HTR-8/SVneo (cell line): ENCODE measurements around the gene DUOX1.
"Not testable (repeated sequence)": the region's sequence is repeated elsewhere in the genome, so short reads cannot be mapped to it uniquely, and the experiment has no call there.

ENCODE experiments used
- DNase-seq: peaks from one replicate; pipeline ENCODE4 v3.0.0; 2011; ENCODE audit warnings: low spot score, mixed read lengths; ENCODE audit not compliant: insufficient read length
- FAIRE-seq: peaks from 2 replicates; lab custom pipeline; 2011; peaks lifted over from hg19 to GRCh38; lab: Jason Lieb, UNC

The DUOX1 gene

DNA sequence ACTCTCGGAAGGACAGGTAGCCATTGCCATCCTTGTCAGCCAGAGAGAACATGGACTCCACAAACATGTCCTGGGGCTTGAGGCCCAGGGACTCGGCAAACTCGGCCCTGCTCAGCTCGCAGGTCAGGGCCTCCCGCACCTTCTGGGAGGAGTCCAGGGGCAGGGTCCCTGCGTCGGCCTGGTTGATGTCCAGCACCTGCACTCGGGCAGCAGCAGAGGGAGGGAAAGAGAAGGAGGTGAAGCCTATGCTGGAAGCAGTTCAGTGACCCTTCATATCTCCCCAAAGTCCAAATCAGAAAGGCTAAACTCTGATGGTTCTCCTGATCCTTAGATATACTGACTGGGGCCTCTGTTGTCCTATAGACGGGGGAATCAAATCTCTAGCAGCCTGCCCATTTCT is 25.6 kb upstream of the DUOX1 start:
- not testable (repeated sequence) for FAIRE-seq, DNase-seq

DNA sequence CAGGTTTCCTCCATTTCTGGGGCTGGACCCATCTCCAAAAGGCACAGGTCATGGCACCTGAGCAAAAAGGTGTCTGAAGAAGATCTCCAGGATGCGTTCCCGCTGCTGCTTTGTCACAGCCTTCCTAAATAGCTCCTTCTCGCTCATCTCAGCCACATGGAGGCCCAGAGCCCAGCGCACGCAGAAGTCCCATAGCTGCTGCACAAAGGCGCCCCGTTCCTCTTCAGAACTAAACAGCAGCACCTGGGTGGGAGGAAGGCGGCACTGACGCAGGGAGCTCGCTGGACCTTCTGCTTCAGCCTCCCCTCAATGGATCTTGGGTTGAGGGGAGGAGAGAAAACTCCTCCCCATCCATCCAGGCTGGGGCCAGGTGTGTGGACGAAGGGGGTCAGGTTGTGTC is 24.2 kb upstream of the DUOX1 start:
- DNase-seq (no peak), FAIRE-seq (no peak)

DNA sequence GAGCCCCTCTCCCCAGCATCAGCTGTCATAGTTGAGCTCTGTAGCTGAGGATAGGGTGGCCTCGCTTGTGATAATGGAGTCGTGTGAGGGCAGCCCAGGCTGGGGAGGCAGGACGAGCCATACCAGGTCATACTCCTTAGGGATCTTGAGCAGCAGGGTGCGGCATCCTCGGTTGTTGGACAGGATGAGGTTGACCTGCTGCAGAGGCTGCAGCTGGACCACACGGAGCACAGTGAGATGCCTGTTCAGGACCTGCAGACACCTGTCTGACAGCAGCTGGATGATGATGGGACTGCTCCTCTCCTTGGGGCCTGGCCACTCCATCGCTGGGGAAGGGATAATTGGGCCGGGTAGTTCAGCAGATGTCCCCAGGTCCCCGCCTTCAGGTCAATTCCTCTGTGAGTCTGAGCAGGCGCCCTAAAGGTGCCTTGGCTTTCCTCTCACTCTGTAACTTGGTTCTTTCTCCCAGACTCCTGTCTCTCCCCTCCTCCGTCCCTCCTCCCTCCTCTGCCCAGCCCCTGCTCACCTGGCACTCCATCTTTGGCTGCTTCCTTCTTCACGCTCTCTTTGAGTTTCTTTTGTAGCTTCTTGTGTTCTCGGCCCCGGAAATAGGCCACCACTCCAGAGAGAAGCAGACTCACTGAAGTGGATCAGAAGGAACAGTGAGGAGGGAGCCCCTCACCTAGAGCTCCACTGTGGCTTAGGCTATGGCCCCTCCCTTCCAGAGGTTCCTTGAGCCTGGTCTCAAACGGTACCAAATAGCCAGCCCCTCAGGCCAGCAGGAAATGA is 23.6 kb upstream of the DUOX1 start:
- no peak for DNase-seq
- no peak for FAIRE-seq

DNA sequence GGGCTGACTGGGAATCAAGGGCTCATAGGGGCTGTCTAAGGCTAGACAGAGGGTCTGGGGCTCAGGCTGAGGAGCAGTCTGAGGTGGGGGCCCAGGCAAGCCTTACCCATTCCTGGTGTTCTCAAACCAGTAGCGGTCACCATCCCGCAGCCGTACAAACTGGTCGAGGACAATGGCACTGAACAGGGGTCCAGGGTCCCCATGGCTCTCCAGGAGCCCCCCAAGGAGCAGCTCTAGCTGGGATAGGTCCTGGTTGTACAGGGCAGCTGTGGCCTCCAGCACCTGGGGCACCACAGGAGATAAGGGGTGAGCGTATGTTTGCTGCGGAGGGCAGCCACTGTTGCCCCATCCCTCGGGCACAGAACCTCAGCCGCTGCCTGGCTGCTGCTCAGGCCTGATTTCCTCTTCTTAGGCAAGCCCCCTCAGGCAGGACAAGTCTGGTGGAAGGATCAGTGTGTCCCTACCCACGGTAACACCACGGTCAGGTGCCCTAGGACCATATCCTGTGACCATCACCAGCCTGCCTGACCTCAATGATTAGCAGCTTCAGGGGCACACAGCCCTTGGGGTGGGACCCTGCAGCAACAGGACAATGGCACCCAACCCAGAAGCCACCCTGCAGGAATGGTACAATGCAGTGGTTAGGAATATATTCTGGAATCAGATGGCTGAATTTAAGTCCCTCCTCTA is 21.7 kb upstream of the DUOX1 start:
- FAIRE-seq: no peak
- no peak for DNase-seq

DNA sequence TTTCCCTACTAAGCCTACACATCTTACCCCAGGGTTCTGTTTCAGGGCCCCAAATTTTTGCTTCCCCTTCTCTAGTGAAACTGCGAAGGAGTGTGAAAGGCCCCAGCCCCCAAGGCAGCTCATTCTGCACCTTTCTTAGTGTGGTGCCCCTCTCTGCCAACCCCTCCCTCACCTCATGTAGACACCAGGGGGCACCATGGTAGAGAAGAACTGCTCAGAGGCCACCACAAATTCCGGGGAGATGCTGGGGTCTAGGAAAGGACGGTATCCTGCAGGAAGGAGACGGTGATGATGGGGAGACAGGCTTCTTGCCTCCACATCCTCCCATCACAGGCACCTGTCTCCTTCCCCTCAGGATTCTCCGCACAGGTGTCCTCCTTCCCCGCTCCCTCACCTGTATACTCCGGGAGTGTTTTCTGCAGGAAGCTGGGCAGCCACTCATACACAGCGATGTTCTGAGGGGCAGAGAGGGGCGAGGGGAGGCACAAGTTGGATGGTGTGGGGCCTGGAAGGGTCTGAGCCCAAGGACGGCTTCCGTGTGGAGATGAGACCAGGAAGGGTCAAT is 19.5 kb upstream of the DUOX1 start:
- no peak for DNase-seq
- no peak for FAIRE-seq

DNA sequence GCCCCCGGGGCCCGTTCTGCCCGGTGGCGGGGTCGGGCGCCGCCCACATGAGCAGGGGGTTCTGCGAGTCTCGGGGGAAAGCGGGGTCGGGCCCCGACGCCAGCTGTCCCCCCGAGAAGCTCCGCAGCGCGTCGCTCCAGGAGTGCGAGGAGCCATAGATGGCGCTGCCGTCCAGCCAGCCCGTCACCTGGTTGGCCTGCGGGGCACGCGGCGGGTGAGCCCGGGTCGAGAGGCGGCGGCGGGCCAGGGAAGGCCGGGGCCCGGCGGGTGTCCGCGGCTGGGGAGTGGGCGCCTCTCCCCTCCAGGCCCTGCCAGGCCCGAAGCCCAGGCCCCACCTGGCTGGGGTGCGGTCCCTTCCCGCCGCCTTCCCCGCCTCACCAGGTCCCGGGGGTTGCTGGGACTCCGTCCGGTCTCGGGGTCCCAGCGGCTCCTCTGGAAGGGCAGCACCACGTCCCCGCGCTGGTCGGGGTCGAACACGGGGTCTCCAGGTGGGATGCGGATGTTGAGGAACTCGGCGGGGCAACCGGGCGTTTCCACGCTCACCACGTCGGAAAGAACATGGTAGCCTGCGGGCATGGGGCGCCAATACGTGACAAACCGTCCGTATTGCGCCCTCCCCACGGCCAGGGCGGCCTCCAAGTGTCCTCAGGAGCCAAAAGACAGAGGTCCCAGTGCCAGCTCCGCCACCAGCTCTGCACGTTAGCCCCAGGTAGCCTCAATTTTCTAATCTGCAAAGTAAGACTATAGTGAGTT is 18.2 kb upstream of the DUOX1 start:
- DNase-seq (no peak), FAIRE-seq (no peak)

DNA sequence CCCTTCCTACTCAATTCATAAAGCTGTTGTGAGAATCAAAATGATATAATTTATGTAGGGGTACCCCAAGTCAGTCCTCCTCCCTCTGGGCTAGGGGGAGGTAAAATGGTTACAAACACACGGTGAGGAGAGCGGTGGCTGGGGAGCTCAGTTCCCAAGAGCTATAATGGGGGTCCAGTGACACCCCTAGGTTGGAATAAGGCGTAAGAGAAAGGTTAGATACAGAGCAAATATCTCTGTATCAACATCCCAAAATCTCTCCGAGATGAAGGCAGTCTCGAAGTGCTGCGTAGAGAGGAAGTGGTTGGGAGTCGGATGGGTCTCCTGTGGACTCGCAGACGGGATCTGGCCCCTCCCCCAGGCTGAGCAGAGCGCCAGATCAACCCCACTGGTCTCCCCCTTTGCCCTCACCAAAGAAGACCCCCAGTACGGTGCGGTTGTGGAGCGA is 17.6 kb upstream of the DUOX1 start:
- FAIRE-seq (no peak), DNase-seq (no peak)

DNA sequence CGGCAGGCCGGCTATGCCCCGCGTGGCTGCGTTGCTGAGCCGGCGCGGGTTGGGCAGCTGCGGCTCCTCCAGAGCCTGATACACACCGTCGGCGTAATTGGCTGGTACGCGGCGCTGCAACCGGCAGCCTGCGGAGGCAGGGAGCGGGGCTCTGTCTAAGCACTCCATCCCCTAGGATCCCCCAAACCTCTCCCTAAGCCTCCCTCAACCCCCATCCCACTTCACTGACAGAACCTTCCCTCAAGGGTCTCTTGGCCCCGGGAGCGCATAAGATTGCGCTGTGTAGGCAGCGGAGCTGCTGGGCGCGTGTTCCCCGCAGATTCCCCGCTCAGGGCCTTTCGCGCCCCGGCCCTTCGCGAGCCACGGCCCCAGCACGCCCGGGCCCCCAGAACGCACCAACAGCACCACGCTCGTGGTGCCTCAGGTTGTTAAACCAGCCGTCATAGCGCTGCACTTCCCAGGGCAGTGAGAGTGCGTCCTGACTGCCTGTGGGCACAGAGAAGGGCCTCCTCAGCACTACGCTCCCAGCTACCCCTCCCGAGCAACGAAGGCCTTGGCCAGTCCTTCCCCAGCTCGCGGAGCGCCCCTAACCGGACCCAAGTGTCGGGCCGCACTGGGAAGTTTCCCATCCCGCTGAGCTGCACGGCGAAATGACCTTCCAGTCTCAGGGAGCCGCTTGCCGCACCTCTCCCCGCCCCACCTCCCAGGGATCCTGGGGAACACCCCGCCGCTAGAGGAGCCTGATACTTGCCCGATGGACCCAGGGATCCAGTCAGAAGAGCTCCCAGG is 17.0 kb upstream of the DUOX1 start:
- DNase-seq (no peak), FAIRE-seq (no peak)

DNA sequence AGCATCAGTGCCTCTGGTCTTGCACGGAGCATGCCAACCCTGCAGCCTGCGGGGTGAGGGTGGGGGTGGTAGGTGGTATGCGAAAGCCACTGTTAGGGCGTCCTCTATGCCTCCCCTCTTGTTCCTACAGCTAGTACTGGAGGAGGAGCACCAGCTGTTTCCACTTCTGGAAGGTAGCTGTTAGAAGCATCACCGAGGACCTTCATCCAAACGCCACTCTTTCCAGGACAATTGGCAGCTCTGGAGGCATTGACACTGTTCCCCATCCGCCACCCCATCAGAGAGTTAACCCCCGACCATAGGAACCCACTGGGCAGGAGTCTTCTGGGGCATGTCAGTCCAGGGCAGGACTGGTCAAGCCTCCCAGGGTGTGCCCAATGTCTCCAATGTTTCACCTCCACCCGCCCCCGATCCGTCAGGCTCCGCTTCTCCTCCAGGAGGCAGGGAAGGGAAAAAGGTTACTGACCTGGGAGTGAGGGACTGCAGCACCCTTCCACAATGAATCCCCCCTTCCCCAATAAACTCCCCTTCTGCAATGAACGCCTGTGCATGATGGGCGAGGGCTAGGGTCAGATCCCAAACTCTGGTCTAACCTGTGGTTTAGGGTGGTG is 16.3 kb upstream of the DUOX1 start:
- DNase-seq: no peak
- no peak for FAIRE-seq

DNA sequence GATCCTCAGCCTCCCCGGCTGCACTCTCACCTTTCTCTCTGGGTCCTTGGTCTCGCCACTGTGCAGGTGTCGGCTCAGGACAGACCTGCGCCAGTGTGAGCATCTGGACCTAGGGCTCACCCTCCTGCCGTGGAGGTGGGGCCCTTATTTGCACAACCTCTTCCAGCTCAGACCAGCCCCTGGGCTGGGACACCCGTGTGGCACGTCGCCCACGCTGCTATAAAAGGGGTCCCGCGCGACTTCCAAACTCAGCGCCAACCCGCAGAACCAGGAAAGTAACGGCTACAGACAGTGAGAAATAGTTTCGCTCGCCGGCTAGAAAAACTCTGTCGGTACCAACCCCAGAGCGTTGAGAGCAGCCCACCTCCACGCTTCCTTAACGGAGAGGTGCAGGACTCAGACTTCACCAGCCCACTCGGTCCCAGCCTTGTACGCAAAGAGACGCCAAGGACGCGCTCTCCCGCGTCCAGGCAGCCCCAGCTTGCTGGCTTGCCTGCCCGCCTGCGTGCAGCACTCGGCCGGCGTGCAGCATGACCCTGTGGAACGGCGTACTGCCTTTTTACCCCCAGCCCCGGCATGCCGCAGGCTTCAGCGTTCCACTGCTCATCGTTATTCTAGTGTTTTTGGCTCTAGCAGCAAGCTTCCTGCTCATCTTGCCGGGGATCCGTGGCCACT is 15.6 kb upstream of the DUOX1 start, which contains the start of the genes DUOX2 and DUOXA2:
TSS of gene DUOX2 (minus strand) at position 97 of the 675 bp plus-strand sequence. CDS start 761 bp downstream, outside the sequence.
TSS of gene DUOXA2 (plus strand) at position 251 of the 675 bp plus-strand sequence. CDS start at position 531, 280 bp downstream.
- DNase-seq (no peak), FAIRE-seq (no peak)

DNA sequence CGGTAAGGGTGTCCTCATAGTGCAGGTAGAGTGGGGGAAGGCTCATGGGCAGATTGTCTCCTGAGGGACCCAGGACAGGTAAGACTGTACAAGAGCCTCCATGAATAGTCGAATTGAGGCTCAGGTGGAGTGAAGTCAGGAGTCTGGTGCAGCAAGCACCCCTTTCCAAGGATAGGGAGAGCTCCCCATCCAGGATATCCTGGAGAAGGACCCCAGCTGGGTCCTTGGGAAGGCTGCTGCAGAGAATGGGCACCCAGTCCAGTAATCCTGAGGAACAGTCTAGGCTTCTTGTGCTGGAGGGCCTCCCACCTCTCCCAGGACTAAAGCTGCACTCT is 15.1 kb upstream of the DUOX1 start:
- DNase-seq: no peak
- no peak for FAIRE-seq

DNA sequence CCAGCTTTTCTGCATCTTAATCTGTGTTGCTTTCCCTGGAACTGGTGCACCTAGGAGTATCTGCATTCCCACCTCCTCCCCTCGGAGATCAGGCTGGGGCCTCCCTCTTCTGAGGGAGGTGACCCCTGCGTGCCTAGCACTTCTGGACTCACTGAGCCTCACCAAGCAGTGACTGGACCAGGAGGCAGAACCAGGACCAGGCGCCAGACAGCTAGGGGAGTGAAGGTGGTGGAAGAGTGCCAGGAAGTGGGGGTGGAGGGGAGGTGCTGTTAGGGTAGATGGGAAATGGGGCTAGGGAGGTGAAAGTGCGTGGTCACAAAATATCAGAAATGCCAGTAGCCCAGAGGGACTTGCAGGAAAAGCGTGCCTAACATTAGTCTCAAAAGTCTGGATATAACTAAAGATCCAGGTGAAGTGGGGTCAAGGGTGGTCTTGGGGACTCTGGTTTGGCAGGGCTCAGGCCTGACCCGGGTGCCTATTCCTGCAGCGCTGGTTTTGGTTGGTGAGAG is 14.4 kb upstream of the DUOX1 start:
- no peak for DNase-seq
- FAIRE-seq: no peak

DNA sequence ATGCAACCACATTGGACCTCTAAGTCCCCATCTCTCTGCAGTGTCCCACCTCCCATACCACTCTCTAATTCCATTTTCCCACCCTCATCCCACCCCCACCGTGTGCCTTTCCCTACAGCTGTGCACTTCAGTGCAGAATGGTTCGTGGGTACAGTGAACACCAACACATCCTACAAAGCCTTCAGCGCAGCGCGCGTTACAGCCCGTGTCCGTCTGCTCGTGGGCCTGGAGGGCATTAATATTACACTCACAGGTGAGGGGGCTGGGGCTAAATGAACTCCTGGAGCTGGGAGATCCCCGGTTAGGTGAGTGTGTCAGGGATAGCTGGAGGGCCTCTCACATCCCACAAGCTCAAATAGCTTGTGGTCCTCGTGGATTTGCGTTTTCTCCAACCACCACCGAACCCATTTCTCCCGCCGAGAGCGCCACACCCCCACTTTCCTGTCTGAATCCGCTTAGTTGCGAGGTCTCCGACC is 13.8 kb upstream of the DUOX1 start:
- DNase-seq (no peak), FAIRE-seq (no peak)

DNA sequence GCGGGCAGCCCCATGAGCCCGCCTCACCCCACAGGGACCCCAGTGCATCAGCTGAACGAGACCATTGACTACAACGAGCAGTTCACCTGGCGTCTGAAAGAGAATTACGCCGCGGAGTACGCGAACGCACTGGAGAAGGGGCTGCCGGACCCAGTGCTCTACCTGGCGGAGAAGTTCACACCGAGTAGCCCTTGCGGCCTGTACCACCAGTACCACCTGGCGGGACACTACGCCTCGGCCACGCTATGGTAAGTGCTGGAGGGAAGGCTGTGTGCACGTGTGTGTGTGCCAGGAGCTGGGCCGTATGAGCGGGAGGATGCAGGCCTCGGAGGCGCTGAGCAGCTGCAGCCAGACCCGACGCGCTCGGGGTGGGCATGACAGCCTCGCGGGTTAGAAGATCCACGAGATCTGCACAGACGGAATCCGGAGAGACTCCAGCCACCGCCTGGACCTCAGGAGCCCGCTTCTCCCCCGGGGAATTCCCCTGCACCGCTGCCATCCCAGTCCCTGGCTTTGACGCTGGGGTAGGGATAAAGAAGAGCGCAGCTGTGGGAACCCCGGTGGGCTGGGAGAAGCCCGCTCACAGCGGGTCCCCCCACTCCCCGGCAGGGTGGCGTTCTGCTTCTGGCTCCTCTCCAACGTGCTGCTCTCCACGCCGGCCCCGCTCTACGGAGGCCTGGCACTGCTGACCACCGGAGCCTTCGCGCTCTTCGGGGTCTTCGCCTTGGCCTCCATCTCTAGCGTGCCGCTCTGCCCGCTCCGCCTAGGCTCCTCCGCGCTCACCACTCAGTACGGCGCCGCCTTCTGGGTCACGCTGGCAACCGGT is 13.1 kb upstream of the DUOX1 start:
- no peak for FAIRE-seq
- DNase-seq: no peak

DNA sequence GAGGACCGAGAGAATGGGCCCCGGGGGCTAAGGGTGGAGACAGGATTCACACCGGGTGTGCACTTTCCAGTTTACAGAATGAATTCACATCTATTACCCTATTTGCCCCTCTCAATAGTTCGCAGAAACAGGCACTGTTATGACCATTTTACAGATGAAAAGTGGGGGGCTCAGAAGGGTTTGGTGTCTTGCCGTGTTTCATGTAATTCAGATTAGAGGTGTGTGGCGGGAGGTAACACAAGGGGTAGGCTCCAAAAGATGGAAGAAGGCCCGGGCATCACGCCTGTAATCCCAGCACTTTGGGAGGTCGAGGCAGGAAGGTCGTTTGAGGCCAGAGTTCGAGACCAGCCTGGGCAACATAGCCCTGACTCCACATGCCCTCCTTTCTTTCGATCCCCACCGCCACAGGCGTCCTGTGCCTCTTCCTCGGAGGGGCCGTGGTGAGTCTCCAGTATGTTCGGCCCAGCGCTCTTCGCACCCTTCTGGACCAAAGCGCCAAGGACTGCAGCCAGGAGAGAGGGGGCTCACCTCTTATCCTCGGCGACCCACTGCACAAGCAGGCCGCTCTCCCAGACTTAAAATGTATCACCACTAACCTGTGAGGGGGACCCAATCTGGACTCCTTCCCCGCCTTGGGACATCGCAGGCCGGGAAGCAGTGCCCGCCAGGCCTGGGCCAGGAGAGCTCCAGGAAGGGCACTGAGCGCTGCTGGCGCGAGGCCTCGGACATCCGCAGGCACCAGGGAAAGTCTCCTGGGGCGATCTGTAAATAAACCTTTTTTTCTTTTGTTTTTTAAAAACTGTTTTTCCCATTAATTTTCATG is 12.3 kb upstream of the DUOX1 start:
- FAIRE-seq (no peak), DNase-seq (no peak)

DNA sequence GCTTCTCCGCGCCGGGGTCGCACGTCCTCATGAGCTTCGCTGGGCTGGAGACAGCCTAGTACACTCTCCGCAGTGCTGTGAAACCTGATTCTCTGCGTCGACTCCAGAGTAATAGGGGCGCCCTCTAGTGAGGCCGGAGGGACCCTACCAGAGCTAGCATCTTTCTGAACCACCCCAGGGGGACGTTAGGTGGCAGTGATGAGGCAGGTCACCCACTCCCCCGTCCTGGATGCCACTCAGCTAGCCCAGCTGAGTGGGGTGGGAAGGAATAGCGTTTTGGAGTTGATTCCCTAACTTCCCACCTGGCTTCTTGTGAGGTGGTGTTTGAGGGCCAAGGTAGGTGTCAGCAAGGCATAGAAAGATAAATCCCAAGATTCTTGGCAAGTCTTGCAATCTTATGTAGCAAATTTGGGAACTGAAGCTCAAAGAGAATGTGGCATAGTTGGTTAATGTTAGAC is 11.6 kb upstream of the DUOX1 start:
- peak; percentile 90 for DNase-seq

DNA sequence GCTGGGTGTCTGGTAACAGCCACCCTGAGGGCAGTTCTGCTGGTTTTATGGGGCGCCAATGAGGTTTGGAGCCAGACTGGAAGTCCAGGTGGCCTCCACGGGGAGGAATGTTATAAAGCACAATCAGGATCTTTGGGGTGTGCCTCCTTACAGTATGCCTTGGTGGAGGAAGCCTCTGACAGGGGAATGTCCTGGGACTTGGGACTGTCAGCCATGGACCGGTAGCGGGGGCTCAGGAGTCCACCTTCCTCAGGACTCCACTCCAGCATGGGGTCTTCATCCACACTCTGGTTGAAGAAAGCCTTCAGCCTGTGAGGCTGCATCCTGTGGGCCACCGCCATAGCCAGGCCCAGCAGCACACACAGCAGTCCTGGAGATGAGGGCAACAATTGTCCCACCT is 10.8 kb upstream of the DUOX1 start:
- DNase-seq: no peak
- FAIRE-seq: no peak

More for the DNA sequence above, 11.6 kb upstream of the DUOX1 start:
- FAIRE-seq: peak; percentile 59
